ENCODE measurements around the gene ITPRIP.

- TF ChIP-seq, protein P1, sequence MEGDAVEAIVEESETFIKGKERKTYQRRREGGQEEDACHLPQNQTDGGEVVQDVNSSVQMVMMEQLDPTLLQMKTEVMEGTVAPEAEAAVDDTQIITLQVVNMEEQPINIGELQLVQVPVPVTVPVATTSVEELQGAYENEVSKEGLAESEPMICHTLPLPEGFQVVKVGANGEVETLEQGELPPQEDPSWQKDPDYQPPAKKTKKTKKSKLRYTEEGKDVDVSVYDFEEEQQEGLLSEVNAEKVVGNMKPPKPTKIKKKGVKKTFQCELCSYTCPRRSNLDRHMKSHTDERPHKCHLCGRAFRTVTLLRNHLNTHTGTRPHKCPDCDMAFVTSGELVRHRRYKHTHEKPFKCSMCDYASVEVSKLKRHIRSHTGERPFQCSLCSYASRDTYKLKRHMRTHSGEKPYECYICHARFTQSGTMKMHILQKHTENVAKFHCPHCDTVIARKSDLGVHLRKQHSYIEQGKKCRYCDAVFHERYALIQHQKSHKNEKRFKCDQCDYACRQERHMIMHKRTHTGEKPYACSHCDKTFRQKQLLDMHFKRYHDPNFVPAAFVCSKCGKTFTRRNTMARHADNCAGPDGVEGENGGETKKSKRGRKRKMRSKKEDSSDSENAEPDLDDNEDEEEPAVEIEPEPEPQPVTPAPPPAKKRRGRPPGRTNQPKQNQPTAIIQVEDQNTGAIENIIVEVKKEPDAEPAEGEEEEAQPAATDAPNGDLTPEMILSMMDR (IDR thresholded peaks at IDR 0.05; ENCODE audit: low read depth, low read length, missing input control) = no peak
- TF ChIP-seq, protein P2, sequence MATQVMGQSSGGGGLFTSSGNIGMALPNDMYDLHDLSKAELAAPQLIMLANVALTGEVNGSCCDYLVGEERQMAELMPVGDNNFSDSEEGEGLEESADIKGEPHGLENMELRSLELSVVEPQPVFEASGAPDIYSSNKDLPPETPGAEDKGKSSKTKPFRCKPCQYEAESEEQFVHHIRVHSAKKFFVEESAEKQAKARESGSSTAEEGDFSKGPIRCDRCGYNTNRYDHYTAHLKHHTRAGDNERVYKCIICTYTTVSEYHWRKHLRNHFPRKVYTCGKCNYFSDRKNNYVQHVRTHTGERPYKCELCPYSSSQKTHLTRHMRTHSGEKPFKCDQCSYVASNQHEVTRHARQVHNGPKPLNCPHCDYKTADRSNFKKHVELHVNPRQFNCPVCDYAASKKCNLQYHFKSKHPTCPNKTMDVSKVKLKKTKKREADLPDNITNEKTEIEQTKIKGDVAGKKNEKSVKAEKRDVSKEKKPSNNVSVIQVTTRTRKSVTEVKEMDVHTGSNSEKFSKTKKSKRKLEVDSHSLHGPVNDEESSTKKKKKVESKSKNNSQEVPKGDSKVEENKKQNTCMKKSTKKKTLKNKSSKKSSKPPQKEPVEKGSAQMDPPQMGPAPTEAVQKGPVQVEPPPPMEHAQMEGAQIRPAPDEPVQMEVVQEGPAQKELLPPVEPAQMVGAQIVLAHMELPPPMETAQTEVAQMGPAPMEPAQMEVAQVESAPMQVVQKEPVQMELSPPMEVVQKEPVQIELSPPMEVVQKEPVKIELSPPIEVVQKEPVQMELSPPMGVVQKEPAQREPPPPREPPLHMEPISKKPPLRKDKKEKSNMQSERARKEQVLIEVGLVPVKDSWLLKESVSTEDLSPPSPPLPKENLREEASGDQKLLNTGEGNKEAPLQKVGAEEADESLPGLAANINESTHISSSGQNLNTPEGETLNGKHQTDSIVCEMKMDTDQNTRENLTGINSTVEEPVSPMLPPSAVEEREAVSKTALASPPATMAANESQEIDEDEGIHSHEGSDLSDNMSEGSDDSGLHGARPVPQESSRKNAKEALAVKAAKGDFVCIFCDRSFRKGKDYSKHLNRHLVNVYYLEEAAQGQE (IDR thresholded peaks at IDR 0.05) = no peak
- TF ChIP-seq TAF1 (conservative IDR thresholded peaks at IDR 0.05) (no peak), HNF4G (IDR thresholded peaks at IDR 0.05) (no peak), SP1 (IDR thresholded peaks at IDR 0.05) (no peak), JUND (IDR thresholded peaks at IDR 0.05) (no peak), RAD21 (IDR thresholded peaks at IDR 0.05) (no peak), YY1 (IDR thresholded peaks at IDR 0.05) (no peak), ZBTB33 (IDR thresholded peaks at IDR 0.05) (no peak), FOXA1 (IDR thresholded peaks at IDR 0.05) (no peak), NR2F2 (IDR thresholded peaks at IDR 0.05) (no peak)
- TF ChIP-seq, protein P3, sequence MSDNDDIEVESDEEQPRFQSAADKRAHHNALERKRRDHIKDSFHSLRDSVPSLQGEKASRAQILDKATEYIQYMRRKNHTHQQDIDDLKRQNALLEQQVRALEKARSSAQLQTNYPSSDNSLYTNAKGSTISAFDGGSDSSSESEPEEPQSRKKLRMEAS (IDR thresholded peaks at IDR 0.05) = no peak
- TF ChIP-seq, protein P4, sequence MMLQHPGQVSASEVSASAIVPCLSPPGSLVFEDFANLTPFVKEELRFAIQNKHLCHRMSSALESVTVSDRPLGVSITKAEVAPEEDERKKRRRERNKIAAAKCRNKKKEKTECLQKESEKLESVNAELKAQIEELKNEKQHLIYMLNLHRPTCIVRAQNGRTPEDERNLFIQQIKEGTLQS (IDR thresholded peaks at IDR 0.05) = no peak
These were observed 16.4 kb downstream of the ITPRIP start for GRCh38 chr10:104321725-104322415.
